COLO829 (cell line): ENCODE data around the gene VARS2.
"Not testable (repeated sequence)": the region's sequence is repeated elsewhere in the genome, so short reads cannot be mapped to it uniquely, and the experiment has no call there.

Experiments used
- DNase-seq: peaks from one replicate; pipeline ENCODE4 v3.0.0; 2012; ENCODE audit warnings: low spot score

VARS2 gene

DNA sequence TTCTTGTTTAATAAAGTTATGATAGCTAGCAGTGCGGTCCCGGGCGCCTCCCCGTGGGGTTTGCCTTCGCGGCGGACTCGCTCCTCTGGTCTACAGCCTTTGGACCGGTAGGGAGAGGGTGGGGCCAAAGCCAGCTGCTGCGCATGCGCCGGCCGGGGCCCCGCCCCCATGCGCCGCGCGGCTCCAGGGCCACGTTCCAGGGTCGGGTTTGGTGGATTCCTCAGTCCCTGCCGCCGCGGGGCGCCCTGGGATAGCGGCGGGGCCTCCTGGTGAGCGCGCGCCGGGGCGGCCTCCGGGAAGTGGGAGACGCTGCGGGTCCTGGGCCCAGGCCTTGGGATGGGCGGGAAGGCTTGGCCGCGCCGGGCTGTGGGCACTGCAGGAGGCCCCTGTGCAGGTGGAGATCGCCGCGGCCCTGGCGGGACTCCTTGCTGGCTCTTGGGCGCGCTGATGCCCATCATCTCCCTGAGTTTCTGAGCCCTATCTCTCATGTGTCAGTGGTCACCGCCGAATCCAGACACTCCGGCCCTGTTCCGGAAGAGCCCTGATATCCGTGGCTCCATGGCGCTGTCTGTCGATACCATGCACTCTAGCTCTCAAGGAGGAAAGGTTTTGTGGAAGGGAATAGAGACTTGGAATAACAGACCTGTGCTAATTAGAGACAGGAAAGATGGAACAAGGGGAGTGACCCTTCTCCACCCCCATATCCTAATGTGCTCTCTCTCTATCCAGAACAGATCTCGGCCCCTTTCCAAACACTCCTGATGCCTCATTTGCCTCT is at the start of gene VARS2:
Gene VARS2 (plus strand): TSS at position 163 of the 778 bp plus-strand sequence. CDS start 599 bp downstream, at position 762.
- peak; percentile 96 for DNase-seq

- no peak for DNase-seq
Measured at GRCh38 chr6:30864325-30864724, 49.7 kb upstream of the VARS2 start.

DNA sequence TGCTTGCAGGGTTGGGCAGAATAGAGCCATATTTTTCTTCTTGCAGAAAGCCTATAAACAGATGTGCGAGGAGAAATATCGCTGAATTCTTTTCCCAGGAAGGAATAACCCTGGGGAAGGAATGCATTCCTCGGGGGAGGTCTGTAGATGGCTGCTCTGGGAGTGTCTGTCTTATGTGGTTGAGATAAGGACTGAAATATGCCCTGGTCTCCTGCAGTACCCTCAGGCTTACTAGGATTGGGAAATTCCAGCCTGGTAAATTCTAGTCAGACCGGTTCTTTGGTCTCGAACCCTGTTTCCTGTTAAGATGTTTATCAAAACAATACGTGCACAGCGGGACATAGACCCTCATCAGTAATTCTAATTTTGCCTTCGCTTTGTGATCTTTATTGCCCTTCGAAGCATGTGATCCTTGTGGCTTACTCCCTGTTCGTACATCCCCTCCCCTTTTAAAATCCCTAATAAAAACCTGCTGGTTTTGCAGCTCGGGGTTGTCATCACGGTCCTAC is 44.7 kb upstream of the VARS2 start:
- DNase-seq: not testable (repeated sequence)

- no peak for DNase-seq
Measured at GRCh38 chr6:30870546-30870945, 43.5 kb upstream of the VARS2 start.

GRCh38 chr6:30871592-30872183 is 42.4 kb upstream of the VARS2 start:
- no peak for DNase-seq

GRCh38 chr6:30873137-30873640 is 40.8 kb upstream of the VARS2 start:
- DNase-seq: no peak

DNA sequence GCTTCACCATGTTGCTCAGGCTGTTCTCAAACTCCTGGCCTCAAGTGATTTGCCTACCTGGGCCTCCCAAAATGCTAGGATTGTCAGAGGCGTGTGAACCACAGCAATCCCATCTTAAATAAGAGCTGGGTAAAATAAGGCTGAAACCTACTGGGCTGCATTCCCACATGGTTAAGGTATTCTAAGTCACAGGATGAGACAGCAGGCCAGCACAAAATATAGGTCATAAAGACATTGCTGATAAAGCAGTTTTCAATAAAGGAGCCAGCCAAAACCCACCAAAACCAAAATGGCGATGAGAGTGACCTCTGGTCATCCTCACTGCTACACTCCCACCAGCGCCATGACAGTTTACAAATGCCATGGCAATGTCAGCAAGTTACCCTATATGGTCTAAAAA is 40.2 kb upstream of the VARS2 start:
- DNase-seq: not testable (repeated sequence)

- no peak for DNase-seq
Measured at GRCh38 chr6:30875244-30876038, 38.6 kb upstream of the VARS2 start.

GRCh38 chr6:30876039-30876730 is 37.9 kb upstream of the VARS2 start:
- DNase-seq: peak; percentile 98

DNA sequence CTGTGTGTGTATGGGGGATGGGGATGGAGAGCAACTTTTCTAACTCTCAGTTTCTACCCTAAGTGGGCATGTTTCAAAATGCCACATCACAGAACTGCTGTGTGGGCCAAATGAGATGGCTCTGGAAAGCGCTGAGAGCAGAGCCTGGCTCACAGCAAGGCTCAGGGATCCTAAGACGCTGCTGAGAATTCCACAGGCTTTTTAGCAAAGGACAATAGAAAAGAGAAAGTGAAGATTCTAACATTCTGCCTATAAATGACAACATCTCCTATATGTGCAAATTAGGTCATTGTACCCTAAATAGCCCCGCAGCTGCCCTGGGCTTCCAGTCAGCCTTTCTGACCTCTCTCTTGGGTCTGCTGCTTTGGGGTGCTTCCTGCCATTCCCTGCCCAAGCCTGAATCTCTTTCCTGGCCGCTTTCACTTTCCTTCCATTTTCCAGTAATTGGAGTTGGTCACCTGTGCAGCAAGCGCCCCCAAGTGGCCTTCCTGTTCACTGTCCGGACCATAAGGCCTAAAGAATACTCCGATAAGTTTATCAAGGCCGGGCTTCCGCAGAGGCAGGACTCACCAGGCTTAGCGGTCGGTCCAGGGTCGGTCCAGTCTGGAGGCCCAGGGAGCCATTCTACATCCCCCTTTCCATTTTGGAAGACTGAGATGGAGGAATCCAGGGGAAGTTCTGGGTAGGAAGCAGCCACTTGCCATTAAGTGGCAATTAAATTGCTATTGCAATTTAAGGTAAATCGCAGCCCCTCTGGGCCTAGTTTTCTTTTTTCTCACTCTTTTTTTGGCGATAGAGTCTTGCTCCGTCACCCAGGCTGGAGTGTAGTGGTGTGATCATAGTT is 36.4 kb upstream of the VARS2 start:
- peak; percentile 83 for DNase-seq

GRCh38 chr6:30879684-30880427 is 34.2 kb upstream of the VARS2 start:
- no peak for DNase-seq

DNA sequence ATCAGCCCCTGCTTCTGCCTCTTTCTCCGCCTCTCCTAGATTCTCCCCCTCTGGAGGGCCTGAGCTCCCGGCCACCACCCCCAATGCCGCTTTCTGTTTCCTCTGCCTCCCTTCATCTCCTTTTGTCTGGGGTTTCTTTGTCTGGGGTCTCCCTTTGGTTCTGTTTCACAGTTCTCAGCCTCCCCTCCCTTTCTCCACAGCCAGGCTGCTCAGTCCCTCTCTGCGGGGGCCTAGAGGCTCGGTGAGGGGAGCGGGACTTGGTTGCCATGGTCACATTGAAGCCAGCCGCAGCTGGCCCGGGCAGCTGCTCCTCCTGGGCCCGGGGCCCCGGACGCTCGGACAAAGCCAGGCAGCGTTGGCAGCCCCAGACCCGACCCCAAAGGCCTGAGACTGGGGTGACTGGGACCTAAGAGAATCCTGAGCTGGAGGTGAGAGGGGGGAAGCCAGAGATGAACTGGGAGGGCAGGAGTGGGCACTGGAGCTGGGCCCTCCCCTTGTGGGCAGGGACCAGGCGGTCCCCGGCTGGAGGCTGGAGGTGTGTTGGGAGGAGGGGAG is 33.3 kb upstream of the VARS2 start:
- no peak for DNase-seq

DNA sequence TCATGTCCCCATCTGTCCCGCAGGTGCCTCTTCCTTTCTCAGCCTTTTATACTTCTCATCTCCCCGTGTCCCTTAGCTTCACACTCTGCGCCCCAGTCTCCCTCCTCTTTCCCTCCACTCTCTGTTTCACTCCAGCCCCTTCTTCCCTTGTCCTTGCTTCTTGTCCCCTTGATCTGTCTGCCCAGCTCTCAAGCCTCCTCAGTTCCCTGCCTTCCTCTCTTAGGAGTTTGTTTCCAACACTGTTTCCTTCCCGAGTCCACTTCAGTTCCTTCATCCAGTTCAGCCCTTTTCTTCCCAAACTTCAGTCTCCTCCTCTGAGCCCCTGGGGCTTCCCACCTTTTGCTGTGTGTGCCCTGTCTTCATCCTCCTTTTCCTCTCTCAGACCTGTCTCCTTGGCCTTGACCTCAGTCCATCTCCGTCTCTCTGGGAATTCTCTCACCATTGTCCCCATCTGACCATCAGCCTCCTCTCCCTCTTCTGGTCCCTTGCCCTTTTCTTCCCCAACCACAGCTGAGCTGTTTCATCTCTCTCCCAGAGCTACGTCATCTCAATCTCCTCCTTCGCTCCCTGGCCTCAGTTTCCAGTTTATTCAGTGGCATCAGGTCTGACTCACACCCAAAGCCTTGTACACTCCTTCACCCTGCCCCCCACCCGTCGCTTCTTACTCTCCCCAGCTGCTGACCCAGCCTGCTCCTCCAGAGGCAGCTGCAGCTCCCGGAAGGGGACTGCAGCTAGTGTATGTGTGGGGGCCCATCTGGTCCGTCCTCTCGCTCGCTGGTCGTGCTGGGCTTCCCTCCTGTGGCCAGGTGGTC is 32.4 kb upstream of the VARS2 start:
- DNase-seq: no peak

GRCh38 chr6:30882204-30882758 is 31.8 kb upstream of the VARS2 start:
- no peak for DNase-seq

DNA sequence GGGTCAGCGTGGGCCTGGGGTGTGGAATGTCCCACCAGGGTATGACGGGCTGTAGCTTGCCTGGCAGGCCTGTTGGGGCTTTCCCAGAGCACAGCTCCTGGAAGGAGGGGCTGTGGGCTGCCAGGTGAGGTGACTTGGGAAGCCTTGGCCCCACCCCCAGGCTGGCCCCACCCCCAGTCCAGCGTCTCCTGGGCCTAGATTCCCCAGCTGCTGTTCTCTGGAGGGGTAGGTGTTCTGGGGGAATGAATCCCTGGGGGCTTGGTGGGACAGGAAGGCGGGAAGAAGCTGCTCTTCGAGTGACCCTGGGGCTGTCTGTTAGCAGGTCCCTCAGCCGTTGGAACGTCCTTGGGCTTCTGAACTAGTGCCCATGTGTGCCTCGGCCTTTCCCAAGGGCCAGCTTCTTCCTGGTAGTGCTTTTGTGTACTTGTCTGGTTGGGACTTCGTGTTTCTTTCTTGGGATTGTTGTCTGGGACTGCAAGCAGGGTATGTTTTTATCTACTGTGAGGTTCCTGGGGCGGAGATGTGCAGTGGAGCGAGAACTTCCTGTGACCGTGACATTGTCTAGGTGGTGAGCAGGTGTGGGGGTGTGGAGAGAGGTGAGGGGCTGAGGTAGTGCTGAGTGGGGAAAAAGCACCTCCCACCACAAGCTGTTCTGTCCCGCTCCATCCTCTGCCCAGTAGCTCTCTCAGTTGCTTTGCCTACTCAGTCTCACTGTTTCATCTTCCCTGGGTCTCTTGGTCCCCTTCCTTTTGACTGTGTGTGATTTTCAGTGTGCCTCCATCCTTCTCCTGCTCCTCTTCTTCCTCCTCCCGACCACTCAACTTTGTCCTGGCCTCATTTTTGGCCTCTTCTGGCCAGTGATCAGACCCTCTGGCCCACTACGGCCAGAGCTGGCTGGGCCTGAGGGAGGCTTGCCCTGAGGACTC is 31.0 kb upstream of the VARS2 start:
- no peak for DNase-seq

- no peak for DNase-seq
Measured at GRCh38 chr6:30883685-30884520, 30.1 kb upstream of the VARS2 start, which contains the start of gene DDR1. Gene DDR1 (plus strand): TSS chr6:30884519. CDS start chr6:30888730, 4,211 bp downstream.
